UCSD-AML1 (cell line): ENCODE results near the gene FLRT2.

Source experiments
- DNase-seq: peaks from one replicate; lab custom pipeline; 2025; ENCODE audit not compliant: unreplicated experiment; lab: John Stamatoyannopoulos, UW

FLRT2 gene, protein sequence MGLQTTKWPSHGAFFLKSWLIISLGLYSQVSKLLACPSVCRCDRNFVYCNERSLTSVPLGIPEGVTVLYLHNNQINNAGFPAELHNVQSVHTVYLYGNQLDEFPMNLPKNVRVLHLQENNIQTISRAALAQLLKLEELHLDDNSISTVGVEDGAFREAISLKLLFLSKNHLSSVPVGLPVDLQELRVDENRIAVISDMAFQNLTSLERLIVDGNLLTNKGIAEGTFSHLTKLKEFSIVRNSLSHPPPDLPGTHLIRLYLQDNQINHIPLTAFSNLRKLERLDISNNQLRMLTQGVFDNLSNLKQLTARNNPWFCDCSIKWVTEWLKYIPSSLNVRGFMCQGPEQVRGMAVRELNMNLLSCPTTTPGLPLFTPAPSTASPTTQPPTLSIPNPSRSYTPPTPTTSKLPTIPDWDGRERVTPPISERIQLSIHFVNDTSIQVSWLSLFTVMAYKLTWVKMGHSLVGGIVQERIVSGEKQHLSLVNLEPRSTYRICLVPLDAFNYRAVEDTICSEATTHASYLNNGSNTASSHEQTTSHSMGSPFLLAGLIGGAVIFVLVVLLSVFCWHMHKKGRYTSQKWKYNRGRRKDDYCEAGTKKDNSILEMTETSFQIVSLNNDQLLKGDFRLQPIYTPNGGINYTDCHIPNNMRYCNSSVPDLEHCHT

GRCh38 chr14:85529803-85530574, at the start of gene FLRT2:
Gene FLRT2, plus strand, starts transcription at chr14:85530144. Its CDS starts 91,371 bp downstream, at chr14:85621515.
- no peak for DNase-seq

DNA sequence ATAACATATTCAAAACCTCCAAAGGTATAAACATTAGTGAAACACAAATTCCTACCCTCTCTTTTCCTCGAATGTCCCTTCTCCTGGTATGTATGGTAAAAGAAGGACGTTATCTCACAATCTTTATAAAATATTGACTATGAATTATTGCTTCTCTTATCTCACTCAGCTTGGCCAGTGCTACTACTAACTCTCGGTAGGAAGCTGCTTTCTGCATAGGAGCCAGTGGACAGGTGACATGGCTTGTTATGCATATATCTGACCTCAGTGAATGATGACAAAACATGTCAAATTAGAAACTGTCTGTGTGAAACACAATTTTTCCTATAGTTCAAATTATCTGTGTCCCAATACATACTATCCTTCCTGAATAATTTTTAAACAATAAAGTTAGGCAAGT, 48.5 kb upstream of the FLRT2 start:
- no peak for DNase-seq

DNA sequence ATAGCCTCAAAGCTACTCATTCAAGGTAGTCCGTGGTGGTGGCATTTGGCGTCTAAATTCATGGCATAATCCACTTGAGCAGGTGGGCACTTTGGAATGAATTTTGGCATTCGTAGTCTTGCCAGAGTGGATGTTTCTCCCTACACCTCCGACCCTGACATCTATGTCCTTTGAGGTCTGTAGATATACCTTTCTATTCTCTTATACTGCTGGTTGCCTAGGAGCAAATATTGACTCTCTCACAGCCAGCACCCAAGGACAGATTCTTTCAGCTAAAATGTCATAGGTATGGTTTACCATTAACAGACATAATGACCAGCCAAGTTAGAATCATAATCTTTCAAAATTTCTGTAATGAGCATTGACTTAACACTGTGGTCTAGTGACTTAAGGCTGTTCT, 47.4 kb upstream of the FLRT2 start:
- no peak for DNase-seq

GRCh38 chr14:85483037-85483436, 46.9 kb upstream of the FLRT2 start:
- DNase-seq: no peak

DNA sequence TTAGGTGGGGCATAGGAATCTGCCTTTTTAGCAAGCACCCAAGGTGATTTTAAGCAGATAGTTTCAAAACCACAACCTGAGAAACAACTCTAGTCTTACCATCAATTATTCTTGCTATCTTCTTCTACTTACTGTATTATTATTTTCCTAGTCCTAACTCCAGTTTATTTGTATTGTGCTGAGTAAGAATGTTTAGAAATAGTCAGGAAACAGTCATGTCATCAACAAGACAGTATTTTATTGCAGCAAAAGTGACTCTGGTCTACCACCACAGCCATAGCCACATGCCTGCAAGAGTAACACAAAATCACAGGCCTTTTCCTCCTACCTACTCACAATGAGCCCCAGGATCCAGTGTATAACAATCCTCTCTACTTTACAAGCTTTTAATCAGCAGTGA, 46.3 kb upstream of the FLRT2 start:
- DNase-seq: no peak

DNA sequence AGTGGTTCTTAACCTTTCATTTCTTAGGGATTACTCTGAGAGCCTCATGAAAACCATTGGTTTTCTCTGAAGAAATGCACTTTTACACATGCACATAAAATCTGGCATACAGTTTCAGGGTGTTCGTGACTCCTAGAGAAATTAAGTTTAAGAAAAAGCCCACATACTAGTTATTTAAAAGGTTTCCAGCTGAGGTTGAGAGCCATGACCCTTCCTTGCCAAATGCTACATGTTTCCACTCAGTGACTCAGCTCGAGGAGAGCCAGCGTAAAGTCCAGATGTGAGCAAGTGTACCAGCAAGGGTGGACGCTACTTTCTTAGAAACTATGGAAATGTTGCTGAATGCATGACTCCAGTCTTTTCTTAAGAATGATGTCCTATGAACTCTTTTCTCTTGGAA, 42.7 kb upstream of the FLRT2 start:
- DNase-seq: no peak

DNA sequence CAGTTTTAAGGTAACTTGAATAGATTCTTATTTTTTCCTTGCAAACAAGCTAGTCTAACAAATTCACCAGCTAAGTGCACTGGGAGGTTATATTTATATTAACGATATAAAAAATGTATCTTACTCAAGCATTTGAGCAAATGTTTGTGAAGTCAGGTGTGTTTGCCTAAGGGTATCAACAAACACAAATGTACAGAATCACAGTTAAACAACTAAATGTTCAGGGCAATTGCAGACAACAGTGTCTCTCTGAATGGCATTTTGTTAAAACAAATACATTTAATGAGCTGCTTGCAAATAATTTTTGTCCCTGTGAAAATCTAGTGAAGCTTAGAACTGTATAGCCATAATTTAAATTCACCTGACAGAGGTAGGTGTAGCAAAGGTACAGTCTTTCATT, 28.2 kb upstream of the FLRT2 start:
- no peak for DNase-seq

- DNase-seq: no peak
Measured at GRCh38 chr14:85508863-85509262, 21.1 kb upstream of the FLRT2 start.

DNA sequence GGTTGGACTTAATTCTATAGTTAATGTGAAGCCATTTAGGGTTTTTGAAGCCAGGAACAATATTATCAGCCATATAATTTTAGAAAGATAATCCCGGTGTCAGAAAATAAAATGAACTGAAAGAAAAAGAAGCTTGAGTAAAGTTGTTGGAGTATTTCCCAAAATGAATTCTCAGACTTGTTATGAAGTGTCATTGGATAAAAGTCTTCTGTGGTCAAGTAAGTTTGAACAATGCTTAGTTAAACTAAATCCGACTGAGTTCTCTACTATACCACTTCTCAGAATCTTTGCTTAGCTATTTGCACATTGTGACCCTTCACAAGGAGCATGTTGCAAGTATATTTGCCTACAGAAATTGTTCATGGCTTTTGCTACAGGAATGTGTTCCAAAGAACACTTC, 17.5 kb upstream of the FLRT2 start:
- DNase-seq: no peak

GRCh38 chr14:85514487-85514886, 15.5 kb upstream of the FLRT2 start:
- no peak for DNase-seq

DNA sequence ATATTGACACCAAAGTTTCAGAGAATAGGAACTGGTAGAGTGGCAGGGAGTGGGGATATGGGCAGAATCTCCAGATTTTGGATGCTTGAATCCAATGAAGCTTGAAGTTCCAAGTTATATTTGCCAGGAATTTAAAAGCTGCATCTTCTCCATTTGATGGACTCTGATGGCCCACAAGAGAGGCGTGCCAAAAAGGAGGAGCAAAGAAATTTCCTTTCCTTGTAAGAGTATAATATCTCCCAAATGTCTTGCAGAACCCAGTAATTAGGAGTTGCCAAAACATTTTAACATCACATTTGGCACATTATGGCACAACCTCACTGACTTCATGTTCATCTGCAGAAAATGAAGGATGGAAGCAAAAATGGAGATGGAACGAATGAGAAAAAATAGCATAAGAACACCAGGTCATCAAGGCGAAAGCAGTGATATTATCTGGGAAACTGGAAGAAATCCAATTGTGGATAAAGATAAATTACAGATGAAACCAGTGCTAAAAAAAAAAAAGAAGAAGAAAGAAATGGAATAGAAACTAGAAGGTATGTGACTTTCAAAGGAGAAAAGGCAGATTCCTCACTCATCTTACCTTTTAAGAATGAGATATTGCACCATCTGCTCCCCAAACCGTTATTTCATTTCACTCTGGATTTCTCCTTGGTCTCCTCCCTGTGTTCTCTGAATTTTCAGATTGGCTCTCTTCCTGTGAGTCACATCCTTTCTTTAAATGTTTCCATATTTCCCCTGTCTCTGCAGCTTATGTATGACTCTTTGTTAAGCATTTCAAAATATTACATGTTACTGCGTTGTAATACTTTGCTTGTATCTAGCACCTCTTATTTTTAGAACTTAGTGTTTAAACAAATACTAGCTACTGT, 13.5 kb upstream of the FLRT2 start:
- no peak for DNase-seq

- no peak for DNase-seq
Measured at GRCh38 chr14:85517114-85517688, 12.7 kb upstream of the FLRT2 start.

DNA sequence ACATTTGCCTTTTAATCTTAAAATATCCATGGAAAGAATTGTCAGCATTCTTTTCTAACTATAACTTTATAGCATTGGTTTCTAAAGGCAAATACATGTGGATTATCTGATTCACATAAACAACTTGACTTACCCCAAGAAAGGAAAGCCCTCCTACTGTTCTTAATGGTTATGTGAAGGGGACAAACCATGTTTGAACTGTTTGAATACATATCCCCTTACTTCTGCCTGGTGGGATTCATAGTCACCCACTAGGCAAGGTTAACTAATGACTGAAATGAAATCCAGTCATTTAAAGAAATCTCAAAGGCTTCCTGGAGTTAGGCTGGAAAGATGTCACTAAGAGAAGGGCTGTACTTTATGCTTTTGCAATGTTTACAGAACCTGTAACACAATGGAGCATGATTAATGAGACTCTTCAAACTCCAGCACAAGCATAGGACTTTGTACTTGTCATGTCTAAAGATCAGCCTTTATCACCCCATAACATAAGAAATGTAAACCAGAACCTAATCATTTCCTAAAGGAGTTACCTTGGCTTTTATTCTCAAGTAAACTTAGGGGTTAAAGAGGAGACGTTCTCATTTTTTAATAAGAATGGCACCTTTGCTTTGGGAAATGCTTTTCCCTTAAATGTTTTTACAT, 10.2 kb upstream of the FLRT2 start:
- DNase-seq: no peak

DNA sequence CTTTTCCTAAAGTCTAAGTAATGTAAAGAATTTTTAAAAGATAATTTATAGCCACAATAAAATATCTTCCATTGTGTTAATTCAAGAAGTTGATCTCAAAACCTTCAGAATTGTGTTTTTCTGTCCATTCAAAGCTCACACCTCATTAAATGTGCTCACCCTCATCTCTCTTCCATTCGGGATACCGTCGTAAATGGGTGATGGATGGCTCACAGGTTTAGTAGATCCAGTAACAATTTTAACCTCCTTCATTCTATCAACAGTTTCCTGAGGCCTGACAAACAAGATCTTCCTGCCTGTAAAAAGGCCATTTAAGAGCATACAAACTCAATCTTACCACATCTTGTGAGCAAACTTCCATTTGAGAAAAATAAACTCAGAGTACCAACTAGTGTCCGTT, 9.4 kb upstream of the FLRT2 start:
- DNase-seq: no peak

DNA sequence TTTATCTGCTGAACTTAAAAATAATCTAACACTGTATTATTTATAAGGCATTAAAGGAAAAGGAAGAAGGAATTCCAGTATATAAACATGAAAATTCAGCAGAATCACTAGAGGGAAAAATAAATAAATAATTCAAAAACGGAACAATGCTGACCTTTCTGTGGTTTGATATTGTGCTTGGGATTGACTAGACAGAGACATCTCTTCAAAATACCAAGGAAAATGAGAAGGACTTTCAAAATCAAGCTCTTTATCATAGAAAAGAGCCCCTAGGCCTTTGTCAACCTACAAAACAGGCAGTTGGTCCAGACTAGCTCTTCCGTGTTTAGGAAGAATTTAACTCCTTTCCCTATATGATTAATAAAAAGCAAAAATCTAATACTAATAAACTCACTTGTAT, 6.3 kb upstream of the FLRT2 start:
- no peak for DNase-seq

DNA sequence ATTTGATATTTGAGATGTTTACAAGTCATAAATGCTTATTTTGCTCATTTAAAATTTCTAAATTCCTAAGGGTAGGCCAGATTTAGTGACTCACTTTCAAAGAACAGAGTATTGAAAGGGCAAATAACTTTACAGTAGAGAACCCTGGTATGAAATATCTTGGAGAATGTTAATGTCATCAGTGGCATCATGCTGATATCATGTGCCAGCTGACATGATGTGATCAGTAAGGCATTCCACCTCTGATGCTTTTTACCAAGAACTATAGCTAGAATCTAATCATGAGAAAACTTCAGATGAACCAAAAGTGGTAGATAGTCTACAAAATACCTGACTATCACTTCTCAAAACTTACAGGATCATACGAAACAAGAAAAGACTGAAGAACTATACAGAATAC, 2.9 kb upstream of the FLRT2 start:
- DNase-seq: no peak

- DNase-seq: no peak
Measured at GRCh38 chr14:85527445-85528035, 2.4 kb upstream of the FLRT2 start.

DNA sequence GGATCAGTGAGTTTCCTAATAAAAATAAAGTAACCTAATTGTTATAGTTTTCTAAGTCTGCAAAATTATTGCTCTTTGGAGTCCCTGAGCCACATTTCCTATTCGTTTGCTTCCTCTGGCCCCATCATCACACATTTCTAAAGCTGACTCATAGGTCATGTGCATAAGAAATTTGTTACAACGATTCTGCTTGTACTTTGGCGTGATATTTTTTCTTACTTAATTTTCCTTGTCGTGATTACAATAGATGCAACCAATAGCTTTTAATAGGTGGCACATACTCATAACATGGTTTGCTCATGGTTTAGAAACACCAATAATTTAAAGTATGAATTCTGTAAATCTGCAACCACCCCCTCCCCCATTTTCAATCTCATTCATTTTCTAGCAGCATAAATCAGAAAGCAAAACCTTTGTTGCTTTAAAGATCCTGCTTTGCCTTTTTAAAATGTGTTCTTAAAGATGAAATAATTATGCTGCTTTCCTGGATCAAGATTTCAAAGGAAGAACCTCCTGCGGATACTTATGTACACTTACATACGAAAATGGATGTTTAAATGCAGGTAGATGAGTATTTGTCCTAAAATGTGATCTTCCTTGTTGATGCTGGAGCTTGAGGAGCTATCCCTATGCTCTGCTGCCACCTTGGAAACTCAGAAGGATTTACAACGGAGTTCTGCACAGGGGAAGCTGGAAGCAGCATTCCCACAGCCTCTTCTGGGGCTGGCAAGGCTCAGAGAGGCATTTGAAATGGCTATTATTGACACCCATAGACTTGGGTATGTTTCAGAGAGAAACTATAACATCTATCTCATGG, 1.7 kb upstream of the FLRT2 start:
- DNase-seq: no peak
